K562 (cell line): ENCODE results near the gene ATG4D. TPM values are rescaled to one million over a fixed set of nuclear protein-coding genes. Genes with fewer than 3 reads are reported as not detected.

Experiments used
- CHD4 ChIP-seq: fragments of 200-600 bp; sonication (generic); IDR thresholded peaks from 3 replicates; pipeline ENCODE4 v1.6.1; 2012; ENCODE audit warnings: low read depth, mild to moderate bottlenecking, mixed read lengths, low read length, inconsistent platforms; ENCODE audit not compliant: insufficient read depth, insufficient replicate concordance, poor library complexity, severe bottlenecking
- E2F4 ChIP-seq: sonication (generic); formaldehyde crosslinking; IDR thresholded peaks from 2 replicates; pipeline ENCODE4 v1.8.0; 2022; ENCODE audit warnings: mild to moderate bottlenecking, low read depth, missing genetic modification reagents
- GABPA ChIP-seq: fragments of 200-800 bp; sonication (Bioruptor generic); conservative IDR thresholded peaks from 2 replicates; pipeline ENCODE4 v1.6.1; 2016; ENCODE audit warnings: low read depth, missing genetic modification characterization, missing compliant biosample characterization
- HDAC3 ChIP-seq: fragments of 450-650 bp; IDR thresholded peaks from 2 replicates; pipeline ENCODE4 v1.6.1; 2018; ENCODE audit warnings: borderline replicate concordance, mild to moderate bottlenecking, moderate library complexity; ENCODE audit not compliant: partially characterized antibody
- KAT8 ChIP-seq: fragments of 450-650 bp; IDR thresholded peaks from 2 replicates; pipeline ENCODE4 v1.6.1; 2016; ENCODE audit warnings: low read depth, mild to moderate bottlenecking
- NCOA4 ChIP-seq: fragments of 450-650 bp; IDR thresholded peaks from 2 replicates; pipeline ENCODE4 v1.6.1; 2018; ENCODE audit warnings: mild to moderate bottlenecking; ENCODE audit not compliant: partially characterized antibody
- PREB ChIP-seq: sonication (generic); formaldehyde crosslinking; IDR thresholded peaks from 2 replicates; pipeline ENCODE4 v1.8.1; 2023; ENCODE audit warnings: mild to moderate bottlenecking, missing genetic modification reagents
- RNF219 ChIP-seq: fragments of 250-450 bp; sonication (Bioruptor Pico); IDR thresholded peaks from 2 replicates; pipeline ENCODE4 v1.5.0; 2022; ENCODE audit warnings: mild to moderate bottlenecking
- SRF ChIP-seq, 2 experiments: fragments of 250-450, 450-650 bp in 1 of 2; sonication (Bioruptor Pico) in 1 of 2; sonication (generic) in 1 of 2; formaldehyde crosslinking; IDR thresholded peaks; 2 replicates each; pipeline versions ENCODE4 v1.5.0 to v1.5.1; 2020 to 2022; ENCODE audit warnings: mild to moderate bottlenecking in 1 of 2, missing genetic modification reagents in 1 of 2
- TARDBP ChIP-seq: fragments of 450-650 bp; IDR thresholded peaks from 2 replicates; pipeline ENCODE4 v1.6.1; 2016
- ZBTB33 ChIP-seq: sonication (generic); formaldehyde crosslinking; IDR thresholded peaks from 2 replicates; pipeline ENCODE4 v1.8.1; 2023; ENCODE audit warnings: mild to moderate bottlenecking, missing genetic modification reagents
- ZC3H4 ChIP-seq: sonication (generic); formaldehyde crosslinking; IDR thresholded peaks from 2 replicates; pipeline ENCODE4 v1.9.0; 2021; ENCODE audit warnings: missing genetic modification reagents, borderline replicate concordance
- ZNF3 ChIP-seq: fragments of 250-450 bp; sonication (Bioruptor Pico); IDR thresholded peaks from 2 replicates; pipeline ENCODE4 v1.5.0; 2021; ENCODE audit warnings: mild to moderate bottlenecking, moderate library complexity
- ZNF444 ChIP-seq: fragments of 250-450 bp; sonication (Bioruptor Pico); IDR thresholded peaks from 2 replicates; pipeline ENCODE4 v1.4.0; 2020; ENCODE audit warnings: mild to moderate bottlenecking, moderate library complexity
- ZNF592 ChIP-seq: fragments of 450-650 bp; IDR thresholded peaks from 2 replicates; pipeline ENCODE4 v1.6.1; 2017; ENCODE audit warnings: antibody characterized with exemption, mild to moderate bottlenecking
- ZSCAN29 ChIP-seq: fragments of 450-650 bp; IDR thresholded peaks from 2 replicates; pipeline ENCODE4 v1.6.1; 2017
- polyA plus RNA-seq, 8 experiments: library from polyadenylated mRNA; depleted of rRNA in 4 of 8; stranded (reverse) in 5 of 8; unstranded in 3 of 8; fragments of >200 nt; fragmentation: Nextera tagmentation in 2 of 8; fragmentation: Illumina TruSeq in 1 of 8; extraction: Ambion mirVana in 2 of 8; extraction: Trizol in 1 of 8; gene quantifications; 2 replicates each; pipeline versions ENCODE4 v1.2.1 to v1.2.3, GENCODE V29; 2011 to 2014; ENCODE audit warnings: inconsistent platforms in 1 of 8, missing spikeins in 1 of 8
- total RNA-seq, 7 experiments: library from RNA; depleted of rRNA in 6 of 7; stranded (reverse); fragments of >200 nt in 6 of 7; fragmentation: Illumina TruSeq in 2 of 7; extraction: Trizol in 2 of 7; gene quantifications; 2 replicates each; pipeline versions ENCODE4 v1.2.1 to v1.2.3, GENCODE V29; 2011 to 2021; ENCODE audit warnings: low replicate concordance in 1 of 7

ATG4D gene
- total and polyA plus RNA-seq, 9 of the 15 experiments (the other 6 are each of a cell fraction or from before 2014, with no cell fraction given), result 0.51 to 66.1 (median 22.9) TPM

- no peak for TF ChIP-seq E2F4 (CRISPR knock-in tag)
- no peak for TF ChIP-seq CHD4
- TF ChIP-seq PREB (CRISPR knock-in tag), result no peak
- no peak for TF ChIP-seq RNF219 (CRISPR knock-in tag)
- peak; percentile 63 for TF ChIP-seq GABPA (tag)
- peak in 1 of 2 experiments; percentile 68; a peak in 1 of 4 replicates for TF ChIP-seq SRF (CRISPR knock-in tag; IDR thresholded peaks at IDR 0.05)
- TF ChIP-seq ZNF3, result no peak
- no peak for TF ChIP-seq ZNF592
- TF ChIP-seq TARDBP, result no peak
- no peak for TF ChIP-seq ZSCAN29
- TF ChIP-seq ZC3H4 (CRISPR knock-in tag), result no peak
- no peak; the same call in 1 of the 2 replicates for TF ChIP-seq ZBTB33 (CRISPR knock-in tag)
- no peak for TF ChIP-seq KAT8
- no peak for TF ChIP-seq NCOA4
- no peak for TF ChIP-seq HDAC3
- no peak for TF ChIP-seq ZNF444 (CRISPR knock-in tag)
These were observed 22.1 kb downstream of the ATG4D start, which contains the start of gene KRI1 (continued) for GRCh38 chr19:10565567-10566407.
